ENCODE measurements around the gene PRKCE. TPM values are rescaled to one million over a fixed set of nuclear protein-coding genes. Genes with fewer than 3 reads are reported as not detected.

PRKCE gene
- total RNA-seq, 2 donors from 2014 or later = 10.4 to 13.8 TPM

DNA sequence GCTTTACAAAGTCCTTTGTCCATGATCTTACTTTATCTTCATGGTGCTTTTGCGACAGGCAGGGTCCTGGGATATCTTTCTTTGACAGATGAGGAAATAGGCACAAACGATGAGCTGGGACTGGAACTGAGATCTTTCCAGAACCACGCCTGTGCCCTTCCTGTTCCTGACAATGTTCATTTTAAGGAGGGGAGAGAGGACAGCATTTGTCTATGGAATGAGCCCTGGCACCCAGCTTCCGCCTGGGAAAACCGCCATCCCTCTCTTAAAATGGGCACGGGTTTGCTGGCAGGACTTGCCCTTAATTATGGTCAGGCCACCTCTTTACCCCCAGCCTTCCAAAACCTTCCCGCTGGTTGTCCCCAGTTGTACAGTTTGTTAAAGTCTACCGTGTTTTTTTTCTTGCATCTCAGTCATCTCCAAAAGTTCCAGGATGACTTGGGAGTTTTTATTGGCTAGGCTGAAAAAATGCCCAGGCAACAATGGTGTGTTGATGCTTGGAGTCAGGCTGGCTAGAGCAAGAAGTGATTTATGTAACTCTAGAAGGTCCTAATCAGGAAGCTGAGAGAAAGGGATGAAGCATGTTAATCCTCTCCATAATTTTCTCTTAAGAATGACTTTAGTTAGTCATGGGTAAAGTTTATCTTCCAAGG is 380.8 kb downstream of the PRKCE start:
- H3K27ac Mint-ChIP-seq = peak overlapping the region in 1 of 2 donors; percentile 62
- no peaks in the 10 kb centered on the region for H3K9me3 Mint-ChIP-seq
- ATAC-seq = no peak
- H3K36me3 Mint-ChIP-seq = no peaks in the 10 kb centered on the region
- no peak for DNase-seq (ENCODE audit: low spot score in 2 of 2)

DNA sequence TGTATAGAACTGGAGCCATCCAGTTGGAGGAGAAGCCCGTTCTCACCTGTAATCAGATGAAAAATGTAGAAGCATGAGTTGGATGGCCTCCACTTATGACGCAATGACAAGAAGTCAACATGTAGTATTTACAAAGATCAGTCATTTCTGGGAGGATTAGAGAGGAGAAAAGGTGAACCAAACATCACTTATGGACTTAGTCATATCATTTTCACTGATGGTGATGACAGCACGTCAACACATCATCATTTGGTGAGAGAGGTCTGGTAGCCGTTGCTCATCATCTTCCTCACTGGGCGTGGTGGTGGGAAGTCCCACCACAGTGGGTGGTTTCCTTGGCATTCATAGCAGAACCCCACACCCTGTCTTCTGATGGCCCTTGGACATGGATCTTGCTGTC is 381.5 kb downstream of the PRKCE start:
- ATAC-seq (peak; percentile 91 to 96), DNase-seq (ENCODE audit: low spot score in 2 of 2) (peak in 1 of 2 donors; percentile 56)
- H3K9me3 Mint-ChIP-seq = no peaks in the 10 kb centered on the region
- peak overlapping the region in 1 of 2 donors; percentile 62 for H3K27ac Mint-ChIP-seq
- no peaks in the 10 kb centered on the region for H3K36me3 Mint-ChIP-seq

DNA sequence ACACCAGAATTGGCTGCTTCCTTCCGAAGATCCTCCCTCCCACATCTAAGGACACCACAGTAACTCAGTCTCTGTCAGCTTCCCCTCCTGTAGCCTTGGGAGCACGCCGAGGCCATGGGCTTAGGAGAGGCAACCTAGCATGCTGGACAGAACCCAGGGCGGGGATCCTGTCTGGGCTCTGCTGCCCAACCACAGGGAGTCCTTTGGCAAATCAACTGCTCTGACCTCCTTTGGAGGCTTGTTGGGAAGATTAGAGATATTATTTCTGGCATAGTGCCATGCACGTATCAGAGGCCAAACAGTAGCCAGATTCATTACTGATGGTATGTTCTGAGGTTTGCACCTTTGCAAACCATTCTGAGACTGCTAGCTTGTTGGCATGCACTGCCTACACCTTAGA is 383.1 kb downstream of the PRKCE start:
- no peak overlapping the region for H3K27ac Mint-ChIP-seq

GRCh38 chr2:46036929-46037328 is 385.5 kb downstream of the PRKCE start:
- ATAC-seq (no peak), DNase-seq (ENCODE audit: low spot score in 2 of 2) (no peak)
- Mint-ChIP-seq H3K36me3 (no peaks in the 10 kb centered on the region), H3K9me3 (no peaks in the 10 kb centered on the region), H3K27ac (no peak overlapping the region)

More for the DNA sequence above, 383.1 kb downstream of the PRKCE start:
- DNase-seq (ENCODE audit: low spot score in 2 of 2) = no peak
- Mint-ChIP-seq H3K36me3 (no peaks in the 10 kb centered on the region), H3K9me3 (no peaks in the 10 kb centered on the region)
- ATAC-seq = no peak

DNA sequence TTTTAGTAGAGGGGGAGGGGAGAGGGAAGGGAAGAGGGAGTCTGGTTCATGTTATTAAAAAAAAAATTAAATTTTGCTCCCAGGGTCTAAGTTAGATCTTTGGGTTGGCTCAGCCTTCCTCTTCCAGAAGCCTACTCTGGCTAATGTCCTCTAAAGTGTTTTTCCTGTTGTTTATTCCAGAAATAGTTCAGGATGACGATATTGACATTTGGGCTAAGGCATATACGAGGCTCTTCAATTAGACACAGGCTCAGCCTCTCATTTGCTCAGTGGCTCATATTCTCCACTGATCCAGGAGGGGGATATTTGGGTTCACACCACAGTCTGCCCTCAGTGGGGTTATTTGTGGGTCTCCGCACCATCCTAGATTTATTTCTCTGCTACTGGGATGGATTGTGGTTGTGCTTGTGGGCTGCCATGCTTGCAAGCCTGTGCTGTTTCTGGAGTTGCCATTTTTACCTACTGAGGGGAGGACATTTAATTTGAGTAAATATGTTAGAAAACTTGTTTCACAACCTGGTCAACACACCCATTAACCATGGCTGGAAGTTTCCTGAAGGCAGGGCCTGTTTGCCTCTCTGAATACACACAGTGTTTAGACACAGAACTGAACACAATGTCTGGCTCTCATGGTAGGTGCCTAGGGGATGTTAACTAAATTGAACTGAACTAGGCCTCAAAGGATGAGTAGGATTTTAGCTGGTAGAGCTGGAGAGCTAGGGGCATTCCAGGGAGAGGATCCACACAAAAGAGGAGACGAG is 388.2 kb downstream of the PRKCE start:
- Mint-ChIP-seq H3K27ac (peak overlapping the region in 1 of 2 donors; percentile 38), H3K36me3 (no peaks in the 10 kb centered on the region), H3K9me3 (no peaks in the 10 kb centered on the region)
- no peak for ATAC-seq
- DNase-seq (ENCODE audit: low spot score in 2 of 2) = no peak

- no peak overlapping the region for H3K27ac Mint-ChIP-seq
- ATAC-seq (no peak), DNase-seq (ENCODE audit: low spot score in 2 of 2) (no peak)
- H3K36me3 Mint-ChIP-seq = no peaks in the 10 kb centered on the region
- no peaks in the 10 kb centered on the region for H3K9me3 Mint-ChIP-seq
Measured at GRCh38 chr2:46040563-46041155, 389.2 kb downstream of the PRKCE start.

GRCh38 chr2:46041434-46041833 is 390.0 kb downstream of the PRKCE start:
- H3K27ac Mint-ChIP-seq = no peak overlapping the region
- H3K9me3 Mint-ChIP-seq = no peaks in the 10 kb centered on the region
- no peak for ATAC-seq
- DNase-seq (ENCODE audit: low spot score in 2 of 2) = no peak
- H3K36me3 Mint-ChIP-seq = no peaks in the 10 kb centered on the region

DNA sequence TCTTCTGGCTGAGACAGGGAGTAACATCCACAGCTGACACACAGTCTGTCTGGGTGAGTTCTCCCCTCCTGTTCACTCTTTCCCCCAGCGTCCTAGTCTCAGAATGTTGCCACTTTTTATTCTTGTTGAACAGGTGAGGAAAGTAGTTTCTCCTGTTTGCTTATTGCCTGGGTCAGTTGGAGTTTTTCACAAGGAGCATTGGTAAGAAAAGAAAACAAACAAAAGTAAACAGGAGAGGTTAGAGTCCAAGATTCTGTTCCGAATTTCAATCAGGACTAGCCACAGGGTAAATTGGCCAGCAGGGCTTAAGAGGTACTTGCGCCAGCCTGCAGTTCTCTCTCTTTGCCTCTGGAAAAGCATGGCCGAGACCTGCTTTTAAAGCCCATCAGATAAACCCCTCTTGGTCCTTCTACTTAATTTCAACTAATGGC is 390.7 kb downstream of the PRKCE start:
- Mint-ChIP-seq H3K36me3 (no peaks in the 10 kb centered on the region), H3K27ac (no peak overlapping the region), H3K9me3 (no peaks in the 10 kb centered on the region)
- ATAC-seq = no peak
- no peak for DNase-seq (ENCODE audit: low spot score in 2 of 2)

DNA sequence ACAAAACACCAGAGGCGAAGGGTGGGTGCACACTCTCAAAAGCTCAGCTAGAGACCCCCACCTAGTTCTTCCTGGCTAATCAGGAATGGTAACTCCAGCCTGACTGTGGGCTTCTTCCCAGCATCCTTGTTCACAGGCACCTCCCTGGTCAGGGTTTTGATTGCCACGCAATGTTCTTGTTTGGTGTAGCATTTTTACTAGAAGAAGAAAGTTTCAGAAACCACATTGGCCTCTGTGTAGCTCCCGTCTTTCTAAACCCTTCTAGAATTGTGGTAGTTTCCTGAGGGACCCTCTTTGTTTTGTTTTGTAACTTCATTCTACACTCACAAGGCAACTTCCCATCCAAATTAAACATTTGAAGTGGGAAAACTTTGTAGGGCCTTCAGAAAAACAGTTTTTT is 391.2 kb downstream of the PRKCE start:
- no peak for ATAC-seq
- DNase-seq (ENCODE audit: low spot score in 2 of 2) = no peak
- Mint-ChIP-seq H3K27ac (no peak overlapping the region), H3K36me3 (no peaks in the 10 kb centered on the region), H3K9me3 (no peaks in the 10 kb centered on the region)

DNA sequence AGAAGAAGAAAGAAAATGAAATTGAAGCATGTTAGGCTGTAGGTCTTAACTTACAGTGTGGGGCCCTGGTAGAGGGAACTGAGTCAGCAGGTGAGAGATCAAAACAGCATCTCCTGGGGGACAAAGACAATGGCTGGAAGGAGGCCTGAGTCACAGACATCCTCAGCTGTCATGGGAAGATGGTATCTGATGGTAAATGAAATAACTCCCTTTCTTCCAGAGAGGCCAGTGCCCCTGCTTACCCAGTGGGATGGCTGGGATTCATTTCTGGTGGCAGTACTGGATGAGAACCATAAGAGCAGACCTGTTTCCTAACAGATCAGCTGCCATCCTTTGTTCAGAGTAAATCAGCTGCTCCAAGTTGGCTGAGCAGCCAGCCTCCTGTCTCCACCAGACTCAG is 394.4 kb downstream of the PRKCE start:
- no peak for DNase-seq (ENCODE audit: low spot score in 2 of 2)

GRCh38 chr2:46047290-46047689 is 395.8 kb downstream of the PRKCE start:
- H3K36me3 Mint-ChIP-seq = no peaks in the 10 kb centered on the region

More for the DNA sequence above, 394.4 kb downstream of the PRKCE start:
- no peak overlapping the region for H3K27ac Mint-ChIP-seq
- no peaks in the 10 kb centered on the region for H3K9me3 Mint-ChIP-seq
- no peaks in the 10 kb centered on the region for H3K36me3 Mint-ChIP-seq
- ATAC-seq = peak; percentile 39 to 92

DNA sequence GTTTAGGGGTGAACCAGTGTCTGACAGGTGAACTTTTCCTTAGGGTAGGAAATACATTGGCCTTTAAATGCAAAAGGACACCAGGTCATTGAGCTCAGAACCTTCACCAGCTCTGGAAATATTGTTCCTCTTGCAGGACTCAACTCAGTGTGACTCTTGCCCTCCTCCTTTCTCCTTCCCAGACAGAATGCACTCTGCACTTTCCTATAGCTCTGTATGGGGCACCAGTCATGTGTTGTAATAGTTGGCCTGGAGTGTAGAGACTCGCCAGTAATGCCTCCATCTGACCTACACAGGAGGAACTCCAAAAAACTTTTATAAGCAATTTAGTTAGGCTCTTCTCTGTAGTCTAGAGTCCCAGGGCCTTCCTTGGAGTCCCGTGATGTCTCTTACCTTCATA is 397.2 kb downstream of the PRKCE start:
- no peaks in the 10 kb centered on the region for H3K36me3 Mint-ChIP-seq
- H3K9me3 Mint-ChIP-seq = no peaks in the 10 kb centered on the region
- no peak for ATAC-seq
- DNase-seq (ENCODE audit: low spot score in 2 of 2) = no peak
- no peak overlapping the region for H3K27ac Mint-ChIP-seq

More at GRCh38 chr2:46047290-46047689, 395.8 kb downstream of the PRKCE start:
- ATAC-seq (no peak), DNase-seq (ENCODE audit: low spot score in 2 of 2) (no peak)
- H3K9me3 Mint-ChIP-seq = no peaks in the 10 kb centered on the region
- H3K27ac Mint-ChIP-seq = no peak overlapping the region

GRCh38 chr2:46050027-46050426 is 398.6 kb downstream of the PRKCE start:
- ATAC-seq = no peak
- Mint-ChIP-seq H3K36me3 (no peaks in the 10 kb centered on the region), H3K9me3 (no peaks in the 10 kb centered on the region), H3K27ac (no peak overlapping the region)
- no peak for DNase-seq (ENCODE audit: low spot score in 2 of 2)

DNA sequence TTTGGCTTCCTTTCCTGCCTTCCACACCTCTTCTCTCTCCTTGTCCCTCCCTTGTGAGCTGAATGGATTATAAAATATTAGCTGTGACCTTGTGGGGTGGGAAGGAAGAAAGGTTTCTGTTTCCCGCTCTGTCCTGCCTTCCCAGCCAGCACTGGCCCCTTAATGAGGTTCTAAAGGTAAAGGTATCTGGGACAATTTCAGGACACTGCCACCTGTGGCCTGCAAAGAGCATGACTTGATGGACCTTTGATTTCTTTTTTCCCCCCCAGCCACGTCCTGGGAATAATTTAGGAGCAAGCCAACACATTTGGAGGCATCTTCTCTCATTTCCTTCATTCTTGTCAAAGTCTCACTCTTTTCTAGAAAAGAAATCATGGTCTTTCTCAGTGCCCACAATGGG is 399.0 kb downstream of the PRKCE start:
- DNase-seq (ENCODE audit: low spot score in 2 of 2) = no peak
- Mint-ChIP-seq H3K9me3 (no peaks in the 10 kb centered on the region), H3K27ac (peak overlapping the region in 1 of 2 donors; percentile 80), H3K36me3 (no peaks in the 10 kb centered on the region)
- ATAC-seq = no peak

DNA sequence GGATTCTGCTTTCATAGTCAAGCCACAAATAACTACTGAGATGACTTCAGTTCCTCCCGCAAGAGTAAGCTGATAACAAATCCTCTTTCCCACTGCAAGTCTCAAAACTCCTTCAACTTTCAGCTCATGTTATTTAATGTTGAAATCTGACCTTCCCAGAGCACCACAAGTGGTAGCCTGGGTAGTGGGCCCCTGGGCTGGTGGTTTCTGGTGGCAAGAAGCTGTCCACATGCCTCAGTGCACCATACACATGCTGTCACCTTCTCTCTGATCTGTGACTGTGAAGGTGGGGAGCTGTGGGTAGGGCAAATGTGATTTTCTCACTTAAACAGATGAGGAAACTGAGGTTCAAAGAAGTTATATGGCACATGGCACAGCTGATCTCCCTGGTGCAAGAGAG is 399.6 kb downstream of the PRKCE start:
- H3K27ac Mint-ChIP-seq = peak overlapping the region in 1 of 2 donors; percentile 18
- no peak for DNase-seq (ENCODE audit: low spot score in 2 of 2)
- no peaks in the 10 kb centered on the region for H3K36me3 Mint-ChIP-seq
- H3K9me3 Mint-ChIP-seq = no peaks in the 10 kb centered on the region
- no peak for ATAC-seq

- no peak for DNase-seq (ENCODE audit: low spot score in 2 of 2)
- no peaks in the 10 kb centered on the region for H3K9me3 Mint-ChIP-seq
- no peak overlapping the region for H3K27ac Mint-ChIP-seq
- H3K36me3 Mint-ChIP-seq = no peaks in the 10 kb centered on the region
- ATAC-seq = peak in 1 of 2 donors; percentile 47
Measured at GRCh38 chr2:46053564-46053963, 402.1 kb downstream of the PRKCE start.

- H3K36me3 Mint-ChIP-seq = no peaks in the 10 kb centered on the region
Measured at GRCh38 chr2:46056541-46056940, 405.1 kb downstream of the PRKCE start.

More at GRCh38 chr2:46056541-46056940, 405.1 kb downstream of the PRKCE start:
- Mint-ChIP-seq H3K27ac (no peak overlapping the region), H3K9me3 (no peaks in the 10 kb centered on the region)
- DNase-seq (ENCODE audit: low spot score in 2 of 2) = no peak
- ATAC-seq = no peak
